B cell (primary cell): Measurements from ENCODE around the gene PLAAT3. TPM values are rescaled to one million over a fixed set of nuclear protein-coding genes. Genes with fewer than 3 reads are reported as not detected.
"Not testable (repeated sequence)": the region's sequence is repeated elsewhere in the genome, so short reads cannot be mapped to it uniquely, and the experiment has no call there.

Experiments used
- ATAC-seq: fragments of 200-7000 bp; cut with Tn5 transposase; one replicate; pipeline ENCODE4 v1.10.0; 2021; ENCODE audit warnings: low read depth, mild to moderate bottlenecking, moderate number of reproducible peaks, moderate library complexity
- CTCF ChIA-PET: fragments of 350-600 bp; sonication (Branson Sonifier 250); formaldehyde crosslinking; loops from one replicate; lab custom pipeline; 2021; ENCODE audit warnings: antibody characterized with exemption, inconsistent platforms; lab: Charles Lee
- POLR2A ChIA-PET: fragments of 350-600 bp; sonication (Branson Sonifier 250); formaldehyde crosslinking; loops from one replicate; lab custom pipeline; 2021; ENCODE audit warnings: antibody characterized with exemption; lab: Charles Lee
- DNase-seq: peaks from one replicate; pipeline ENCODE4 v3.0.0; 2013
- H2AFZ ChIP-seq: 2 replicates; pipeline ENCODE4 v1.6.1; 2012; ENCODE audit warnings: mild to moderate bottlenecking, low read depth, low read length; ENCODE audit not compliant: insufficient read depth, poor library complexity, severe bottlenecking
- H3K27ac ChIP-seq, 2 donors: 1 replicate in 1 of 2; 2 replicates in 1 of 2; pipeline ENCODE4 v1.5.1; 2012 to 2013; ENCODE audit warnings: low read length in 2 of 2, mild to moderate bottlenecking in 2 of 2, moderate library complexity in 1 of 2
- H3K27me3 ChIP-seq, 4 experiments: fragments of 200-600 bp in 1 of 4; sonication (generic) in 1 of 4; replicated peaks in 1 of 4; 1 replicate in 2 of 4; 2 replicates in 2 of 4; pipeline versions ENCODE4 v1.6.1 to v1.7.0; 2013 to 2016; ENCODE audit warnings: low read length in 3 of 4, mild to moderate bottlenecking in 2 of 4, mixed read lengths in 1 of 4, moderate library complexity in 1 of 4; ENCODE audit not compliant: insufficient read depth in 4 of 4, control insufficient read depth in 3 of 4; ENCODE audit errors: control extremely low read depth in 1 of 4
- H3K36me3 ChIP-seq, 2 experiments: replicated peaks in 1 of 2; 1 replicate in 1 of 2; 2 replicates in 1 of 2; pipeline versions ENCODE4 v1.6.1 to v1.7.1; 2013; ENCODE audit warnings: low read length in 1 of 2; ENCODE audit not compliant: insufficient read depth in 2 of 2, control insufficient read depth in 1 of 2; ENCODE audit errors: control extremely low read depth in 1 of 2, extremely low read depth in 1 of 2
- H3K4me1 ChIP-seq, 2 donors: fragments of 200-600 bp in 1 of 2; sonication (generic) in 1 of 2; 1 replicate in 1 of 2; 2 replicates in 1 of 2; pipeline versions ENCODE4 v1.5.1 to v1.6.1; 2013 to 2017; ENCODE audit warnings: low read length in 2 of 2; ENCODE audit not compliant: control insufficient read depth in 2 of 2, insufficient read depth in 2 of 2
- H3K4me2 ChIP-seq: replicated peaks from 2 replicates; pipeline ENCODE3; 2012; ENCODE audit warnings: mild to moderate bottlenecking, low read depth, low read length; ENCODE audit not compliant: poor library complexity, severe bottlenecking
- H3K4me3 ChIP-seq, 5 experiments: fragments of 200-600 bp in 1 of 5; sonication (generic) in 1 of 5; 1 replicate in 3 of 5; 2 replicates in 2 of 5; pipeline versions ENCODE4 v1.5.1 to v1.7.0; 2011 to 2016; ENCODE audit warnings: low read length in 4 of 5, mild to moderate bottlenecking in 4 of 5, low read depth in 2 of 5, control low read depth in 1 of 5, moderate library complexity in 1 of 5; ENCODE audit not compliant: insufficient read depth in 1 of 5; ENCODE audit errors: control extremely low read depth in 1 of 5, extremely low read depth in 1 of 5
- H3K79me2 ChIP-seq: fragments of 200-600 bp; sonication (generic); one replicate; pipeline ENCODE4 v1.6.0; 2016; ENCODE audit warnings: low read length; ENCODE audit not compliant: control insufficient read depth, insufficient read depth
- H3K9ac ChIP-seq: fragments of 200-600 bp; sonication (generic); 2 replicates; pipeline ENCODE4 v1.6.1; 2017; ENCODE audit warnings: mild to moderate bottlenecking, low read length, moderate library complexity
- H3K9me3 ChIP-seq, 3 donors: one replicate each; pipeline versions ENCODE4 v1.6.1 to v1.7.1; 2013; ENCODE audit warnings: low read length in 2 of 3; ENCODE audit not compliant: control insufficient read depth in 2 of 3, insufficient read depth in 1 of 3; ENCODE audit errors: control extremely low read depth in 1 of 3
- H4K20me1 ChIP-seq: 2 replicates; pipeline ENCODE4 v1.6.0; 2012; ENCODE audit warnings: mild to moderate bottlenecking, low read length; ENCODE audit not compliant: insufficient read depth, control insufficient read depth, poor library complexity, severe bottlenecking
- H3K27ac Mint-ChIP-seq: one replicate; pipeline ENCODE4 v1.8.0; 2021; ENCODE audit warnings: mixed read lengths
- H3K27me3 Mint-ChIP-seq: one replicate; pipeline ENCODE4 v1.8.0; 2021; ENCODE audit warnings: mixed read lengths
- H3K4me1 Mint-ChIP-seq: one replicate; pipeline ENCODE4 v1.8.0; 2021; ENCODE audit warnings: mixed read lengths
- H3K4me3 Mint-ChIP-seq: one replicate; pipeline ENCODE4 v1.8.0; 2021; ENCODE audit warnings: mixed read lengths
- H3K9me3 Mint-ChIP-seq: one replicate; pipeline ENCODE4 v1.8.0; 2022; ENCODE audit warnings: mixed read lengths; ENCODE audit not compliant: insufficient read depth
- CTCF ChIP-seq: fragments of 200-600 bp; IDR thresholded peaks from one replicate; pipeline ENCODE4 v1.8.0; 2022; ENCODE audit warnings: antibody characterized with exemption, mild to moderate bottlenecking
- EZH2 ChIP-seq: IDR thresholded peaks from 2 replicates; pipeline ENCODE4 v1.6.1; 2012; ENCODE audit warnings: borderline replicate concordance, low read depth, mild to moderate bottlenecking, moderate library complexity, low read length; ENCODE audit not compliant: insufficient read depth, poor library complexity, severe bottlenecking
- WGBS: methylation state at CpG from one replicate; pipeline ENCODE4 v1.1.5; 2013; ENCODE audit warnings: missing lambda C conversion rate; ENCODE audit not compliant: insufficient coverage; 5-methylcytosine and 5-hydroxymethylcytosine counted together
- intact Hi-C: fragments of 100-400 bp; cut with micrococcal nuclease; formaldehyde crosslinking; loops from one replicate; pipeline ENCODE4 v1.10.0; 2022
- polyA plus RNA-seq: library from polyadenylated mRNA; depleted of rRNA; stranded (reverse); fragments of >200 nt; gene quantifications from 2 replicates; pipeline ENCODE4 v1.2.3, GENCODE V29; 2012
- total RNA-seq, 2 donors: library from RNA; stranded (reverse); fragments of 120-200 nt in 1 of 2; gene quantifications; 1 replicate in 1 of 2; 2 replicates in 1 of 2; pipeline versions ENCODE4 v1.2.3 to v1.2.4, GENCODE V29; 2013 to 2022

The PLAAT3 gene
- total and polyA plus RNA-seq, 2 donors (not counting 1 experiment from before 2014, with no cell fraction given): 2.3 to 3.1 TPM

GRCh38 chr11:63530021-63530420 lies 84.2 kb downstream of the PLAAT3 start:
- no peaks in the 10 kb centered on the region for H3K9me3 ChIP-seq
- no peaks in the 10 kb centered on the region for H4K20me1 ChIP-seq
- WGBS: no CpG with 5 or more reads among the region's 2 CpGs
- intact Hi-C loops: no loop called here
- Mint-ChIP-seq H3K27me3 (peaks cover 10% of the 10 kb centered on the region), H3K4me1 (peaks cover 22% of the 10 kb centered on the region), H3K27ac (no peak overlapping the region), H3K9me3 (peaks cover 1% of the 10 kb centered on the region), H3K4me3 (no peak overlapping the region)
- DNase-seq (no peak), ATAC-seq (no peak)
- no peak overlapping the region for H3K9ac ChIP-seq
- no peak overlapping the region for H3K4me3 ChIP-seq
- no peaks in the 10 kb centered on the region for H3K79me2 ChIP-seq
- H3K27me3 ChIP-seq: no peaks in the 10 kb centered on the region
- H3K4me1 ChIP-seq: peaks cover 15 to 16% of the 10 kb centered on the region in 2 donors
- TF ChIP-seq EZH2: no peak
- no peak for TF ChIP-seq CTCF
- no peak overlapping the region for H3K27ac ChIP-seq
- no peak overlapping the region for H3K4me2 ChIP-seq
- ChIA-PET CTCF (no interaction called here), POLR2A (no interaction called here)
- H3K36me3 ChIP-seq: no peaks in the 10 kb centered on the region
- no peak overlapping the region for H2AFZ ChIP-seq

GRCh38 chr11:63529373-63529772 lies 84.9 kb downstream of the PLAAT3 start:
- DNase-seq, H3K27me3 ChIP-seq, H2AFZ ChIP-seq, H3K27ac Mint-ChIP-seq, H3K36me3 ChIP-seq, POLR2A ChIA-PET, H3K4me3 ChIP-seq, H4K20me1 ChIP-seq, H3K27ac ChIP-seq, H3K9me3 Mint-ChIP-seq, H3K4me2 ChIP-seq, intact Hi-C loops, CTCF ChIA-PET, ATAC-seq, H3K4me3 Mint-ChIP-seq, H3K9me3 ChIP-seq, H3K79me2 ChIP-seq, H3K9ac ChIP-seq: not testable (repeated sequence)
- H3K4me1 ChIP-seq: peaks cover 14 to 15% of the 10 kb centered on the region in 2 donors
- 96% methylated on average over 5 of the region's 6 CpGs for WGBS
- H3K4me1 Mint-ChIP-seq: peaks cover 19% of the 10 kb centered on the region
- H3K27me3 Mint-ChIP-seq: peaks cover 12% of the 10 kb centered on the region

GRCh38 chr11:63528729-63529278 lies 85.4 kb downstream of the PLAAT3 start:
- POLR2A ChIA-PET, H3K9me3 Mint-ChIP-seq: not testable (repeated sequence)
- WGBS: 86% methylated on average over 1 of the region's 3 CpGs

More at GRCh38 chr11:63528729-63529278, 85.4 kb downstream of the PLAAT3 start:
- CTCF ChIA-PET, H3K4me3 ChIP-seq, H3K36me3 ChIP-seq, H3K79me2 ChIP-seq, H3K4me2 ChIP-seq, H3K9ac ChIP-seq, H3K9me3 ChIP-seq, H3K27ac Mint-ChIP-seq, ATAC-seq, H3K4me3 Mint-ChIP-seq, H2AFZ ChIP-seq, intact Hi-C loops, H3K27ac ChIP-seq, H4K20me1 ChIP-seq, DNase-seq, H3K27me3 ChIP-seq: not testable (repeated sequence)
- peaks cover 14 to 15% of the 10 kb centered on the region in 2 donors for H3K4me1 ChIP-seq
- Mint-ChIP-seq H3K27me3 (peaks cover 18% of the 10 kb centered on the region), H3K4me1 (peaks cover 19% of the 10 kb centered on the region)
